GM10266 (cell line): ENCODE results near the gene SERPING1.
"Not testable (repeated sequence)": the region's sequence is repeated elsewhere in the genome, so short reads cannot be mapped to it uniquely, and the experiment has no call there.

ENCODE experiments used
- DNase-seq: peaks from one replicate; pipeline ENCODE4 v3.0.0; 2012; ENCODE audit errors: extremely low spot score
- TF ChIP-seq, protein P1 (sequence below): IDR thresholded peaks from 2 replicates; pipeline ENCODE4 v1.5.1; 2012; ENCODE audit warnings: mild to moderate bottlenecking, low read depth; ENCODE audit not compliant: control insufficient read depth, insufficient read depth; ENCODE audit errors: missing control alignments

The SERPING1 gene

DNA sequence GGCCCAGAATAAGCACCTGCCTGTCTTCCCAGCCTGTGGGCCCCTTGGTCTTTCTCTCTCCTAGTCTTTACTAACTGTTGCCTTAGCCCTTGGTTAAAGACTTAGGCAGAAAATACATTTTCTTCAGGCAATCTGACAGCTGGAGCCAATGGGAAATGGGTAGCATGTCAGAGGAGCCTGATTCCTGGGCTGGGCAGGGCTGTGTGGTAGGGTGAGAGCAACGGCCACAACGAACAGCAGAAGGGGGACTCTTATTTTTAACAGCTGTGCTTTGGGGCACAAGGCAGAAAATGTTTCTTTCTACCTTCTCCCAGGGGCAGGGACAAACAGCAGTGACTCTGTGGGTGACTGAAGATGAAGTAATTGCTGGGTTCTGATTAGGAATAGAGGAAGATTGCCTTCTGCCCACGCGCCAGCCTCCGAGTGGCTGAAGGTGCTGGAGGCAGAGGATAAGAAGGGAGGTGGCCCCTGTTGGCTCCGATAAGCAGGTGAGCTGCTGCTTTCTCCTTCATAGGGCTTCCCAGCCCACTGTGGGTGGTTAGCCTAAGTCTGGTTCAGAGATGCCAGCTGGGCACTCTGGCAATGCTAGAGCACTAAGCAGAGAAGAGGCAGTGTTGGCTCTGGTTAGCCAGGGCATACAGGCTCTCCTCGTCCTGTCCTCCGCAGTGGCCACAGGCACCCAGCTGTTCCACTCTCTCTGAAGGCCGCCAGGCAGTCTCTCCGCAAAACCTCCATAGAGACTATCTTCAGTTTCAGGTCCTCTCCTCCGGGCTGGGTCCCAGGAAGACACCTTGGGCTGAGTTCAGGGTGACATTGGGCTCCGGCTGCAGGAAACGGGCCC is 50.7 kb downstream of the SERPING1 start:
- DNase-seq: no peak

DNA sequence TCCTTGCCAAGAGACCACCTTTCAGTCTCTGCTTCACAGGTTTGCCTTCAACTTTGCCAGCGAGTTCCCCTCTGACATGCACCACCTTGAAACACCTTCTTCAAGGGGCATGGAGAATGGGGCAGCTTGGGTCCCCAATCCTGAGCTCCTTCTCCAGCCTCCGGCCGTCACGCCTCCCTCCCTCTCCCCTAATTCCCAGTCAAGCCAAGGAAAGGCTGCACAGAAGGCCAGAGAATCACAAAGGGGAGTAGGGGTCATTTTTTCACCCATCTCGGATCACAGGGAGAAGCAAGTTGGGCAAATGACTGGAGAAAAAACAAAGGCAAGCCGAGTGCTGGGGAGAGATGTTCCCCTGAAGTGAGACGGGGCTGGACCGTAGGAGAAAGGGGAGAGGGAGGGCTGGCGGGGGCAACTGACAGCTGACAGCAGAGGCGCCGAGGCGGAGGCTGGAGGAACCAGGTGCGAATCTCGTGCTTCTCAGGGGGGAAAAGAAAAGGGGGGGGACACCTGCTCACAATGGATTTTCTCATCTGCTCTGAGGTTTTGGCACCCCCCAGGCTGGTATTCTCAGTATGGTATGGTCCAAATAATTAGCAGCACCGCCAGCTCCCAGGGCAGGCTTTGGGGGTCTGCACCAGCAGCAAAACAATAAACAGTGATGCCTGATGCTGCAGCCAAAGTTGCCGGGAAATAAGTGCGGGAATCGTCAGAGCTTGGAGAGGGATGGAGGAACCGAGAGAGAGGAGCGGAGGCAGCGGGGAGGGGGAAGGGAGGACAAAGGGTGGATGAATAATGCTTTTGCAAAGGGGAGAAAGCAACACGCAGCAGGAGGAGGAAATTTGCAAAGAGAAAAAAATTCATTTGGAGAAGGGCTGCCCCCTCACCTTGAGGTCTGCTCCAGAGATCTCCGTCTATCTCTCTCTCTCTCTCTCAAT is 51.6 kb downstream of the SERPING1 start:
- TF ChIP-seq, protein P1, sequence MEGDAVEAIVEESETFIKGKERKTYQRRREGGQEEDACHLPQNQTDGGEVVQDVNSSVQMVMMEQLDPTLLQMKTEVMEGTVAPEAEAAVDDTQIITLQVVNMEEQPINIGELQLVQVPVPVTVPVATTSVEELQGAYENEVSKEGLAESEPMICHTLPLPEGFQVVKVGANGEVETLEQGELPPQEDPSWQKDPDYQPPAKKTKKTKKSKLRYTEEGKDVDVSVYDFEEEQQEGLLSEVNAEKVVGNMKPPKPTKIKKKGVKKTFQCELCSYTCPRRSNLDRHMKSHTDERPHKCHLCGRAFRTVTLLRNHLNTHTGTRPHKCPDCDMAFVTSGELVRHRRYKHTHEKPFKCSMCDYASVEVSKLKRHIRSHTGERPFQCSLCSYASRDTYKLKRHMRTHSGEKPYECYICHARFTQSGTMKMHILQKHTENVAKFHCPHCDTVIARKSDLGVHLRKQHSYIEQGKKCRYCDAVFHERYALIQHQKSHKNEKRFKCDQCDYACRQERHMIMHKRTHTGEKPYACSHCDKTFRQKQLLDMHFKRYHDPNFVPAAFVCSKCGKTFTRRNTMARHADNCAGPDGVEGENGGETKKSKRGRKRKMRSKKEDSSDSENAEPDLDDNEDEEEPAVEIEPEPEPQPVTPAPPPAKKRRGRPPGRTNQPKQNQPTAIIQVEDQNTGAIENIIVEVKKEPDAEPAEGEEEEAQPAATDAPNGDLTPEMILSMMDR: no peak

More for the DNA sequence above, 50.7 kb downstream of the SERPING1 start:
- TF ChIP-seq, protein P1: no peak

DNA sequence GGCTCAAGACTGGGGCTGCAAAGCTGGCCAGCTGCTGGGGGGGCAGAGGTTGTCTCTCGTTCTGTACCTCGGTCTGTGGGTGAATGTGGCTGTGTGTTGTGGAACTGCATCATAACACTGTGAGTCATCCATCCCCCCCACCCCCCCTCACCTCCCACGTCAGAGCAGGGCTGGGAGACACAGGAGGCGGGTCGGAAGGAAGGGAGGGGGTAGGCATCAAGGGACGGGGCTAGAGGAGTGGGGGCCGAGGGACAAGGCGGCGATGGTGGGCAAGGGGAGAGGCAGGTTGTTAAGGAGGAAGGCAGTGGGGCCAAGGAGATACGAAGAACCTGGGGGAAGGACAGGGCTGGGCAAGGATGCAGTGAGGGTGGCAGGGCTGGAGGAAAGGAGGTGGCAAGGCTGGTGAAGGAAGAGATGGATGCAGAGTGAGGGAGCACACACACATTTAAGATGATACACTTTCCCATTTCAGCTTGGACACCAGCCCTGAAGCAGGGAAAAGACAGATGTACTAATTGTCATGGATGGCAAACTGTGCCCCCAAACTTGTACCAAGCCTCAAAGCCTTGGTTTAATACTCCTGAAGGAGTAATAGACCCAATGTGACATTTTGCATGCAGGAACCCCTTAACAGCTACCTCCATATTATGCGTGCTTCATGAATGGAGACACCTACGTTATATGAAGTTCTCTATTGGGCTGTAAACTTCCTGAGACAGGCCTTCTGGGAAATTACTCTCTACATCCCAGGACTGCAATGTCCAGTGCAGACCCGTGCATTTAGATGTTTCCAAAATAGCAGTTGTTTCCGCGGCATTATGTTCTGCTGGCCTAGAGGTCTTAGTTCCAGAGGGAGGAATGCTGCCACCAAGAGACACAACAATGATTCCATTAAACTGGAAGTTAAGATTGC is 52.6 kb downstream of the SERPING1 start, which contains the start of gene YPEL4:
TSS of gene YPEL4 (minus strand) at position 87 of the 913 bp plus-strand sequence. CDS start 2,805 bp downstream, outside the sequence.
- TF ChIP-seq, protein P1: no peak
- DNase-seq: no peak

More for the DNA sequence above, 51.6 kb downstream of the SERPING1 start:
- no peak for DNase-seq

DNA sequence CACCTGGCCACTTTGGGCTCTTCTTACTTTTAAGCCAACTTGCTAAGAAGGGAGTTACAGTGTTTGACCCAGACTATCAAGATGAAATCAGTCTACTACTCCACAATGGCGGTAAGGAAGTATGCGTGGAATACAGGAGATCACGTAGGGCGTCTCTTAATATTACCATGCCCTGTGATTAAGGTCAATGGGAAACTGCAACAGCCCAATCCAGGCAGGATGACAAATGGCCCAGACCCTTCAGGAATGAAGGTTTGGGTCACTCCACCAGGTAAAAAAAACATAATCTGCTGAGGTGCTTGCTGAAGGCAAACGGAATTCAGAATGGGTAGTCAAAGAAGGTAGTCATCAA is 53.2 kb downstream of the SERPING1 start:
- no peak for DNase-seq
- TF ChIP-seq, protein P1: no peak

DNA sequence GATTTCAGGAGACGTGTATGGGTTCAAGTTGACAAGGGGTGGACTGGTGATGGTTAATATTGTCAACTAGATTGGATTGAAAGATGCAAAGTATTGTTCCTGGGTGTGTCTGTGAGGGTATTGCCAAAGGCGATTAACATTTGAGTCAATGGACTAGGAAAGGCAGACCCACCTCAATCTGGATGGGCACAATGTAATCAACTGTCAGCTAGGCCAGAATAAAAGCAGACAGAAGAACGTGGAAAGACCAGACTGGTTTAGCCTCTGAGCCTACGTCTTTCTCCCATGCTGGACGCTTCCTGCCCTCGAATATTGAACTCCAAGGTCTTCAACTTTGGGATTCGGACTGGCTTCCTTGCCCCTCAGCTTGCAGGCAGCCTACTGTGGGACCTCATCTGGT is 53.9 kb downstream of the SERPING1 start:
- no peak for DNase-seq
- TF ChIP-seq, protein P1: no peak

DNA sequence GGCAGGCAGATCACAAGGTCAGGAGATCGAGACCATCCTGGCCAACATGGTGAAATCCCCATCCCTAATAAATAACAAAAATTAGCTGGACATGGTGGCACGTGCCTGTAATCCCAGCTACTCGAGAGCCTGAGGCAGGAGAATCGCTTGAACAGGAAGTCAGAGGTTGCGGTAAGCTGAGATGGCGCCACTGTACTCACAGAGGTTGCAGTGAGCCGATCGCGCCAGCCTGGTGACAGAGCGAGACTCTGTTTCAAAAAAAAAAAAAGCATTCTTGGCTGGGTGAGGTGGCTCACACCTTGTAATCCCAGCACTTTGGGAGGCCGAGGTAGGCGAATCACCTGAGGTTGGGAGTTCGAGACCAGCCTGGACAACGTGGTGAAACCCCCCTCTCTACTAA is 54.7 kb downstream of the SERPING1 start:
- not testable (repeated sequence) for DNase-seq

DNA sequence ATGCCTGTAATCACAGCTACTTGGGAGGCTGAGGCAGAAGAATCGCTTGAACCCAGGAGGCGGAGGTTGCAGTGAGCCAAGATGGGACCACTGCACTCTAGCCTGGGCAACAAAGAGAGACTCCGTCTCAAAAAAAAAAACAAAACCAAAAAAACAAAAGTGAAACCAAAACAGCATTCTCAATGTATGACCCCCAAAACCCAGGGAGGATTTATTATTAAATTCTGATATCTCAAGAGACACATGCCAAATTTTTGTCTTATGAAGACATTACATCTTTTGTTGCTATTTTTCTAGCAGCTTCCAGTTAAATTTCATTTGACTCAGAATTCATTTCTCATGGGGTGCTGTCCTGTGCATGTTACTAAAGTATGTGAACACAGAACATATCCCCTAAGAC is 55.2 kb downstream of the SERPING1 start:
- TF ChIP-seq, protein P1: no peak
- DNase-seq: no peak
